Measurements from ENCODE around the gene SEMA7A.

Gene SEMA7A

GRCh38 chr15:74415966-74416916 is 17.5 kb downstream of the SEMA7A start:
- no peak for DNase-seq (ENCODE audit: low read depth in 2 of 2)

- no peak for DNase-seq (ENCODE audit: low read depth in 2 of 2)
Observed at GRCh38 chr15:74414603-74415338, 19.0 kb downstream of the SEMA7A start.

- DNase-seq (ENCODE audit: low read depth in 2 of 2): no peak
Observed at GRCh38 chr15:74414081-74414580, 19.6 kb downstream of the SEMA7A start.

GRCh38 chr15:74413350-74414080 is 20.2 kb downstream of the SEMA7A start:
- DNase-seq (ENCODE audit: low read depth in 2 of 2): no peak

GRCh38 chr15:74412159-74412558 is 21.6 kb downstream of the SEMA7A start:
- DNase-seq (ENCODE audit: low read depth in 2 of 2): no peak

GRCh38 chr15:74411686-74412085 is 22.1 kb downstream of the SEMA7A start:
- DNase-seq (ENCODE audit: low read depth in 2 of 2): no peak

- DNase-seq (ENCODE audit: low read depth in 2 of 2): no peak
Observed at GRCh38 chr15:74410502-74410901, 23.3 kb downstream of the SEMA7A start.

GRCh38 chr15:74409225-74409624 is 24.5 kb downstream of the SEMA7A start:
- no peak for DNase-seq (ENCODE audit: low read depth in 2 of 2)

GRCh38 chr15:74408815-74409214 is 24.9 kb downstream of the SEMA7A start:
- no peak for DNase-seq (ENCODE audit: low read depth in 2 of 2)

GRCh38 chr15:74408385-74408784 is 25.4 kb downstream of the SEMA7A start:
- no peak for DNase-seq (ENCODE audit: low read depth in 2 of 2)

- DNase-seq (ENCODE audit: low read depth in 2 of 2): no peak
Observed at GRCh38 chr15:74406992-74407705, 26.6 kb downstream of the SEMA7A start.

- DNase-seq (ENCODE audit: low read depth in 2 of 2): no peak
Observed at GRCh38 chr15:74406517-74406916, 27.2 kb downstream of the SEMA7A start.

- DNase-seq (ENCODE audit: low read depth in 2 of 2): no peak
Observed at GRCh38 chr15:74405823-74406222, 27.9 kb downstream of the SEMA7A start.

GRCh38 chr15:74403991-74404563 is 29.7 kb downstream of the SEMA7A start:
- DNase-seq (ENCODE audit: low read depth in 2 of 2): no peak

GRCh38 chr15:74403588-74403919 is 30.2 kb downstream of the SEMA7A start:
- DNase-seq (ENCODE audit: low read depth in 2 of 2): no peak

- peak; percentile 64 to 70 for DNase-seq (ENCODE audit: low read depth in 2 of 2)
Observed at GRCh38 chr15:74402873-74403587, 30.7 kb downstream of the SEMA7A start.

GRCh38 chr15:74402337-74402841 is 31.4 kb downstream of the SEMA7A start:
- no peak for DNase-seq (ENCODE audit: low read depth in 2 of 2)

- no peak for DNase-seq (ENCODE audit: low read depth in 2 of 2)
Observed at GRCh38 chr15:74400915-74401757, 32.6 kb downstream of the SEMA7A start.

GRCh38 chr15:74400313-74400860 is 33.4 kb downstream of the SEMA7A start:
- no peak for DNase-seq (ENCODE audit: low read depth in 2 of 2)
